Sigmoid colon (tissue), 7 donors: ENCODE measurements around the gene P2RY14. TPM values are rescaled to one million over a fixed set of nuclear protein-coding genes. Genes with fewer than 3 reads are reported as not detected.

ENCODE experiments used
- DNase-seq: peaks from one replicate; pipeline ENCODE4 v3.0.0-alpha.2; 2019
- H3K27ac ChIP-seq, 4 donors: fragments of 200-600 bp; sonication (generic); one replicate each; pipeline ENCODE4 v1.5.1; 2016 to 2019; ENCODE audit warnings: mild to moderate bottlenecking in 1 of 4
- H3K27me3 ChIP-seq, 3 donors: fragments of 200-600 bp; sonication (generic); one replicate each; pipeline ENCODE4 v1.5.1; 2019; ENCODE audit warnings: mild to moderate bottlenecking in 1 of 3
- H3K36me3 ChIP-seq, 4 donors: fragments of 200-600 bp; sonication (generic); one replicate each; pipeline ENCODE4 v1.5.1; 2016 to 2019
- H3K4me1 ChIP-seq, 4 donors: fragments of 200-600 bp; sonication (generic); one replicate each; pipeline ENCODE4 v1.5.1; 2017 to 2019
- H3K4me3 ChIP-seq, 4 donors: fragments of 200-600 bp; sonication (generic); one replicate each; pipeline ENCODE4 v1.5.1; 2017 to 2019; ENCODE audit warnings: mild to moderate bottlenecking in 2 of 4, moderate library complexity in 1 of 4
- H3K9me3 ChIP-seq, 4 donors: fragments of 200-600 bp in 3 of 4; sonication (generic) in 3 of 4; one replicate each; pipeline versions ENCODE4 v1.5.1 to v1.6.1; 2013 to 2019
- EP300 ChIP-seq, 4 donors: sonication (generic); formaldehyde crosslinking; IDR thresholded peaks; one replicate each; pipeline ENCODE4 v1.6.1; 2017; ENCODE audit warnings: antibody characterized with exemption in 4 of 4
- POLR2A ChIP-seq, 2 donors: fragments of 450-650 bp; IDR thresholded peaks; one replicate each; pipeline ENCODE4 v1.6.1; 2016; ENCODE audit warnings: antibody characterized with exemption in 2 of 2, mild to moderate bottlenecking in 2 of 2, moderate library complexity in 2 of 2
- POLR2AphosphoS5 ChIP-seq, 4 donors: sonication (generic); formaldehyde crosslinking; IDR thresholded peaks; one replicate each; pipeline ENCODE4 v1.6.1; 2017; ENCODE audit warnings: antibody characterized with exemption in 4 of 4
- WGBS, 2 donors: extraction: QIAGEN DNeasy Blood & Tissue Kit; methylation state at CpG; one replicate each; pipeline ENCODE4 v1.1.7; 2013; 5-methylcytosine and 5-hydroxymethylcytosine counted together
- intact Hi-C: fragments of 100-400 bp; cut with DNase I; formaldehyde crosslinking; loops from one replicate; pipeline ENCODE4 v1.15.1; 2023
- polyA plus RNA-seq, 3 donors: library from polyadenylated mRNA; stranded (reverse); fragments of 200-250 nt; gene quantifications; one replicate each; pipeline ENCODE4 v1.2.3, GENCODE V29; 2013
- total RNA-seq, 4 donors: library from RNA; depleted of rRNA; stranded (reverse); fragments of >200 nt; gene quantifications; one replicate each; pipeline ENCODE4 v1.1.0, GENCODE V29; 2016
- TF ChIP-seq, protein P1 (sequence below), 4 experiments: fragments of 450-650 bp in 3 of 4; fragments of 200-600 bp in 1 of 4; IDR thresholded peaks; one replicate each; pipeline ENCODE4 v1.5.1; 2016 to 2019; ENCODE audit warnings: antibody characterized with exemption in 4 of 4, mild to moderate bottlenecking in 3 of 4, moderate library complexity in 2 of 4
- donor health status: healthy with polysubstance abuse.
- donor health status: Bipolar disorder and iron deficiency.
- donor health status: healthy.

Gene P2RY14
- total and polyA plus RNA-seq, 7 donors, result 2.5 to 26.7 (median 6.5) TPM

DNA sequence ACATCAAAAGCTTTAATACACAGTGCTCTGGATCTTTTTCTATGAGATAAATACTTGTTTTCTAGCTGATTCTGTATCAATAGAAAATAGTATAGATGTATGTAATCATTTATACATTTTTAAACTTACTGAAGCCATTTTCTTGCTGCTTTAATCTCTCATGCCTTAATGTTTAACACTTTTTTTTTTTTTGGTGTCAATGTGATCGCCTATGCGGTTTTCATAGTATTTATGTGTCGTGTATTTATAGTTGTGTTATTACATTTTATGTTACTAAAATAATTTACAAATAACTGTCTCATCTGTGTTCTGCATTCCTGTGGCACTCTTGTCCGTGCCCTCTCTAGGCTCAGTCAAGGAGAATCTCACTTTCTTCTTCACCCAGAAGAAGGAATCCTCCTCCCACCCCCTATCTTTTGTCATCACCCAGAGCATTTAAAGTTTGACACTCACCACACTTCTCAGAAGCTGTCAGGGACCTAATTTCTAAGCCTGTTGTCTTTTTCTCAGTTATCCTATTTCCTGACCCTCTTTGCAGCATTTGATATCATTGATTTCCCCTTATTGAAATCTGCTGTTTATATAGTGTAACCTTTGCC lies 54.0 kb downstream of the P2RY14 start:
- H3K27ac ChIP-seq, result no peak overlapping the region
- 89% methylated on average over 4 of the region's 4 CpGs for WGBS, 2 donors
- intact Hi-C loops, result loop anchor here (10.0 kb wide), 1 partner anchor 610 kb away; no protein-coding TSS in a partner anchor

DNA sequence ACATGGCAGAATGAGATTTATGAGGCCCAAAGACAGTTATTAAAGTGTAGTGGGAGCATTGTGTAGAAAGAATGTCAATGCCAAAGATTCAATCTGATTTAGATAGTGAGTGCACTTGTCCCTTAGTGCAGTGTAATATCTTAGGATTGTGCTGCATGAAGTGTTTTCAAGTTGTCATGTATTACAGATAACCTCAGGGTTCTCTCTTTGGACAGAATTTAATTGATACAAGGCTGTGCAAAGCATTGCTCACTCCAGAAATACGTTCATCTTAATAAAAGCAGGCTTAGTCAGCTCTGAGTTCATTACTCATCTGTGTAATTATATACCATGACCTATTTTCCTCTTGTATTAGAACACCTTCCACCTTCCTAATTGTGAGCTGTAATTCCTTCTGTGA lies 59.3 kb downstream of the P2RY14 start:
- intact Hi-C loops, result no loop called here
- peaks cover 0 to 22% (median 8%) of the 10 kb centered on the region in 4 donors for H3K4me1 ChIP-seq
- no peak for DNase-seq
- 52 to 54% methylated on average over 1 of the region's 1 CpG for WGBS, 2 donors
- no peaks in the 10 kb centered on the region for H3K27me3 ChIP-seq
- no peaks in the 10 kb centered on the region for H3K36me3 ChIP-seq
- H3K9me3 ChIP-seq, result no peaks in the 10 kb centered on the region
- H3K4me3 ChIP-seq, result no peak overlapping the region
- no peak overlapping the region for H3K27ac ChIP-seq
- TF ChIP-seq EP300 (IDR thresholded peaks at IDR 0.05) (no peak), POLR2A (IDR thresholded peaks at IDR 0.05) (no peak), POLR2AphosphoS5 (IDR thresholded peaks at IDR 0.05) (no peak)
- TF ChIP-seq, protein P1, sequence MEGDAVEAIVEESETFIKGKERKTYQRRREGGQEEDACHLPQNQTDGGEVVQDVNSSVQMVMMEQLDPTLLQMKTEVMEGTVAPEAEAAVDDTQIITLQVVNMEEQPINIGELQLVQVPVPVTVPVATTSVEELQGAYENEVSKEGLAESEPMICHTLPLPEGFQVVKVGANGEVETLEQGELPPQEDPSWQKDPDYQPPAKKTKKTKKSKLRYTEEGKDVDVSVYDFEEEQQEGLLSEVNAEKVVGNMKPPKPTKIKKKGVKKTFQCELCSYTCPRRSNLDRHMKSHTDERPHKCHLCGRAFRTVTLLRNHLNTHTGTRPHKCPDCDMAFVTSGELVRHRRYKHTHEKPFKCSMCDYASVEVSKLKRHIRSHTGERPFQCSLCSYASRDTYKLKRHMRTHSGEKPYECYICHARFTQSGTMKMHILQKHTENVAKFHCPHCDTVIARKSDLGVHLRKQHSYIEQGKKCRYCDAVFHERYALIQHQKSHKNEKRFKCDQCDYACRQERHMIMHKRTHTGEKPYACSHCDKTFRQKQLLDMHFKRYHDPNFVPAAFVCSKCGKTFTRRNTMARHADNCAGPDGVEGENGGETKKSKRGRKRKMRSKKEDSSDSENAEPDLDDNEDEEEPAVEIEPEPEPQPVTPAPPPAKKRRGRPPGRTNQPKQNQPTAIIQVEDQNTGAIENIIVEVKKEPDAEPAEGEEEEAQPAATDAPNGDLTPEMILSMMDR (IDR thresholded peaks at IDR 0.05), result no peak

More for the DNA sequence above, 54.0 kb downstream of the P2RY14 start:
- H3K36me3 ChIP-seq, result no peaks in the 10 kb centered on the region
- H3K27me3 ChIP-seq, result no peaks in the 10 kb centered on the region
- peaks cover 0 to 32% (median 18%) of the 10 kb centered on the region in 4 donors for H3K4me1 ChIP-seq
- TF ChIP-seq POLR2A (IDR thresholded peaks at IDR 0.05), result no peak
- no peak for TF ChIP-seq POLR2AphosphoS5 (IDR thresholded peaks at IDR 0.05)
- TF ChIP-seq, protein P1 (IDR thresholded peaks at IDR 0.05), result no peak
- TF ChIP-seq EP300 (IDR thresholded peaks at IDR 0.05), result no peak
- no peak overlapping the region for H3K4me3 ChIP-seq
- H3K9me3 ChIP-seq, result no peaks in the 10 kb centered on the region
- DNase-seq, result no peak

DNA sequence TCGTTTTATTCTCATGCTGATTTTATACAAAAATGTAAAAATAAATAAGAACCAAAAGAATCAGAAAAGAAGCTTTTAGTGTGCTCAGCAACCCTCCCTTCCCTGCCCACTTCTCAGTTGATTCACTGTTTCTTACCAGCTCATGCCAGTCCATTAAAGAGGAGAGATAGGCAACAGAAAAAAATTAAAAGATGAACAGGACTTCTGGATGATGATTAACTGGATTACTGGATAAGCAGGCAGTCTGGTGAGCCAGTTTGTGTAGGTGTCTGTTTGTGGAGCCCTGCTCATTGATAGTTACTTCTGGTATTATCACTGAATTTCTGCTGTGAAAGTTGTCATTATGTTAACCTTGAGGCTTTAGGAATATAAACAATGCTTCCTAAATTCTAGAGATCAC lies 60.2 kb downstream of the P2RY14 start:
- H3K27me3 ChIP-seq, result no peaks in the 10 kb centered on the region
- intact Hi-C loops, result no loop called here
- no peak overlapping the region for H3K4me3 ChIP-seq
- no peak overlapping the region for H3K27ac ChIP-seq
- WGBS, 2 donors, result 69 to 75% methylated on average over 1 of the region's 1 CpG
- no peaks in the 10 kb centered on the region for H3K9me3 ChIP-seq
- peaks cover 0 to 22% (median 8%) of the 10 kb centered on the region in 4 donors for H3K4me1 ChIP-seq
- no peaks in the 10 kb centered on the region for H3K36me3 ChIP-seq
- DNase-seq, result no peak
- no peak for TF ChIP-seq EP300 (IDR thresholded peaks at IDR 0.05)
- no peak for TF ChIP-seq POLR2AphosphoS5 (IDR thresholded peaks at IDR 0.05)
- TF ChIP-seq, protein P1 (IDR thresholded peaks at IDR 0.05), result no peak
- TF ChIP-seq POLR2A (IDR thresholded peaks at IDR 0.05), result no peak

DNA sequence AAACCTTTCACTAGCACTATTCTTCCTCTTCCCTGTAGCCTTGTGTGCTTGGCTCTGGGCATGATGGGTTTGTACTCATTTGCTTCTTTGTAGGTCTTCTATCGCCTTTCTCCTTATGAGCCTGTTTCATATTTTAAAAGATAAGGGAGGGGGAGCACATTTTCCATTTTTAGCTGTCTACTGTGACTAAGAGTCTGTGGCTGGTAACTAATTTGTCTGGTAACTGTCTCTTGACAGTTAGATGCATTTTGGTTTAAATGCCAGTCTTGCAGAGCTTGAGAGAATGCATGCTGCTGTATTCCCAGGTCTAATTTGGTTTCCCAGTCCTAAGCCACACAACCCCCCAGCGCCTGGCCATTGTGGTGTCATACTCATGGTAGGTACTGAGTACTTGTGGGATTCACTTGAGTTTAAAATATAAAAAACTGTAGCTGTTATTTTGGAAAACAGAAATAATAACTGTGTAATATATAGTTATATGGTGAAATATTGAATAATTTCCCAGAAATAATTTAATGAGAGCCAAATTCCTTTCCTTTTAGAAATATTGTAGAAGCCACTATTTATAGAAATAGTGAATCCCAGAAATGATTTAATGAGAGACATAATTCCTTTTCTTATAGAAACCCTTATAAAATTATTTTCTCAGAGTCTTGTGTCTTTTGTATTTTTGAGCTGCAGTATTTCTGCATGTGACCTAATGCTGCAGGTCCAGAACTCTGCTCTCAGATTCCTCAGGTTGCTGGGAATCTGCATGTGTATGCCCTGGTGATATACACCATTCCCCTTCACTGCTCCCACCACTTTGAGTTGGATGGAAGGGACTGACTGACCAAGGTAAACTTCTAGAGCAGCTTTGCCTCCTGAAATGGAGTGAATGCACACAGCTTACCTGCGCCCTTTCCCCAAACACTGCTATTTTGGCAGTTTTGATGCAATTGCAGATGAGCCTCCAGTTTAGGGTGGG lies 61.4 kb downstream of the P2RY14 start:
- intact Hi-C loops, result no loop called here
- no peaks in the 10 kb centered on the region for H3K27me3 ChIP-seq
- H3K9me3 ChIP-seq, result no peaks in the 10 kb centered on the region
- DNase-seq, result no peak
- TF ChIP-seq POLR2A (IDR thresholded peaks at IDR 0.05), result no peak
- TF ChIP-seq, protein P1 (IDR thresholded peaks at IDR 0.05), result no peak
- TF ChIP-seq EP300 (IDR thresholded peaks at IDR 0.05), result no peak
- TF ChIP-seq POLR2AphosphoS5 (IDR thresholded peaks at IDR 0.05), result no peak
- H3K4me3 ChIP-seq, result no peak overlapping the region
- H3K36me3 ChIP-seq, result no peaks in the 10 kb centered on the region
- peaks cover 0 to 22% (median 8%) of the 10 kb centered on the region in 4 donors for H3K4me1 ChIP-seq
- WGBS, 2 donors, result 90 to 94% methylated on average over 3 of the region's 3 CpGs
- H3K27ac ChIP-seq, result no peak overlapping the region
